GM12873 (cell line): ENCODE measurements around the gene RETREG1.

ENCODE experiments used
- TF ChIP-seq, protein P1 (sequence below): IDR thresholded peaks from 2 replicates; pipeline ENCODE4 v1.5.1; 2012; ENCODE audit warnings: low read depth, mild to moderate bottlenecking, moderate library complexity, low read length, control low read depth; ENCODE audit not compliant: insufficient read depth; ENCODE audit errors: missing control alignments

RETREG1 gene

DNA sequence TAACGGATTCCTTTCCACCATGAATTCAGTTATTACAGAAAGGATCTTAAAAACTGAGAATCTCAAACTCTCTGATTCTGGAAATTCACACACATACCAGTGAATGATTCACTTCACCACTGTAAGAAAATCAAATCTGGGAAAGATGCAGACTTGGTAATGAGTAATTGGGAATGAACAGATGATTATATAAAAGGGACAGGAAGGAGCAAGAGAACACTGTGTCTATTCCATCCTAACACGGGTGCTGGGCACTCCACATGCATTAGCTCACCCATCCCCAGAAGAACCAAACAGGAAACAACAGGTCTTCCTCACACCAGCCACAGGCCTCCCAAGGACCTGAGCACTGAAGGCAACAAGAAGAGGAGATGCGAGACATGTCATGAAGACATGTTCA, 76.4 kb downstream of the RETREG1 start:
- TF ChIP-seq, protein P1, sequence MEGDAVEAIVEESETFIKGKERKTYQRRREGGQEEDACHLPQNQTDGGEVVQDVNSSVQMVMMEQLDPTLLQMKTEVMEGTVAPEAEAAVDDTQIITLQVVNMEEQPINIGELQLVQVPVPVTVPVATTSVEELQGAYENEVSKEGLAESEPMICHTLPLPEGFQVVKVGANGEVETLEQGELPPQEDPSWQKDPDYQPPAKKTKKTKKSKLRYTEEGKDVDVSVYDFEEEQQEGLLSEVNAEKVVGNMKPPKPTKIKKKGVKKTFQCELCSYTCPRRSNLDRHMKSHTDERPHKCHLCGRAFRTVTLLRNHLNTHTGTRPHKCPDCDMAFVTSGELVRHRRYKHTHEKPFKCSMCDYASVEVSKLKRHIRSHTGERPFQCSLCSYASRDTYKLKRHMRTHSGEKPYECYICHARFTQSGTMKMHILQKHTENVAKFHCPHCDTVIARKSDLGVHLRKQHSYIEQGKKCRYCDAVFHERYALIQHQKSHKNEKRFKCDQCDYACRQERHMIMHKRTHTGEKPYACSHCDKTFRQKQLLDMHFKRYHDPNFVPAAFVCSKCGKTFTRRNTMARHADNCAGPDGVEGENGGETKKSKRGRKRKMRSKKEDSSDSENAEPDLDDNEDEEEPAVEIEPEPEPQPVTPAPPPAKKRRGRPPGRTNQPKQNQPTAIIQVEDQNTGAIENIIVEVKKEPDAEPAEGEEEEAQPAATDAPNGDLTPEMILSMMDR, result no peak

DNA sequence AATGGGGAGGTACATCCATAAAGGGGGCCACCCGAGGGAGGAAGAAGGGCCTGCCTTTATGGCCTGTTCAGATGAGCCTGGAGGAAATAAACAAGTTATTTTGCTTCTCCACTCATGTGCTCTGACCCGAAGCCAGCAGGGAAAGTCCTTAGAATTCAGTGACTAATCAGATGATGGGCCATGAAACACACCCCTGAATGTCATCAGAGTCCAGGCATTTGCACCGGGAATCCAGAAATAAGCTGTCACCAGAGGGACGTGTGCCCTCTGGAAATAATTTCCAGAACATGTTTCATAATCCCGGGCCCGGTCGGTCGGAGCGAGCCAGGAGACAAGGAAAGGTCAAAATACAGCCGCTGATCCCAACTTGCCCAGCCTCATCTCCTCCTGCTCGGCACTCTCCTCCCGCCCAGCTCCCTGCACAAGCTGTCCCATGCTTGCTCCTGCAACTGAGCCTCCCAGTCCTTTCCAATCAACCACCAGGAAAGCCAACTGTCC, 77.6 kb downstream of the RETREG1 start:
- TF ChIP-seq, protein P1, result no peak

DNA sequence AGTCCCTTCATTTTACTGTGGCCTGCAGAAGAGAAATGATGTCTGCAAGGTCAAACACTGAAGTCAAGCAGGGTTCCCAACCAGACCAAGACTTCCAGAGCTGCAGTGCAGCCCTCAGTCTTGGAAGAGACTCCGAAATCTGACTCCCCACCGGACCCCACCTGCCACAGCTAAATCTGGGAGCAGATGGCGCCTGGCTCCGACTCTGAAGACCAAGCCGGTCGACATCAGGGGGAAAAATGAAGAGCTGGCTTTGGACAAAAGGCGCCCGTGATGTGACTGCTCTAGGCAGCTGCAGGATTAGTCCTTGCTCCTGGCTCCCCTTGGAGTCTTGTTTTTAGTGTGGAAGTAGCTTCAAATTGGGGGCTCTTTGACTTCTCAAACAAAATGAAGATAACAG, 78.8 kb downstream of the RETREG1 start:
- TF ChIP-seq, protein P1, result no peak

DNA sequence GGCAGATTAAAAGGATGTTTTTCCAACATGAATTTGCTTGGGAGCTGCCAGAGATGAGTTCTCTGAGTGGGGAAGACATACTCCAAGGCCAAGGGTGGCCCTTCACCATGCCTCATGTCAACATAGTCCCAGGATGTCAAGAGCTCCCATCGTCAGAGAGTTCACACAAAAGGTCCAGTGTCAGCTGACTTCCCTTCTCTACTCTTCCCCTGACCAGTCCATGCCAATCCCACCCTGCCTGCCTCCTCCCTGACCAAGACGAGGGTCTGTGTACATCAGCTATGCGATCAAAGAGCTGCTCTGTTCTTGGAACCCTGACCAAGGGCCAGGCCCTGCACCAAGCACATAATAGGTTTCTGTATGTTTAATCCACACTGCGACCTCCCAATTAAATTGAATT, 80.0 kb downstream of the RETREG1 start:
- TF ChIP-seq, protein P1, result no peak

DNA sequence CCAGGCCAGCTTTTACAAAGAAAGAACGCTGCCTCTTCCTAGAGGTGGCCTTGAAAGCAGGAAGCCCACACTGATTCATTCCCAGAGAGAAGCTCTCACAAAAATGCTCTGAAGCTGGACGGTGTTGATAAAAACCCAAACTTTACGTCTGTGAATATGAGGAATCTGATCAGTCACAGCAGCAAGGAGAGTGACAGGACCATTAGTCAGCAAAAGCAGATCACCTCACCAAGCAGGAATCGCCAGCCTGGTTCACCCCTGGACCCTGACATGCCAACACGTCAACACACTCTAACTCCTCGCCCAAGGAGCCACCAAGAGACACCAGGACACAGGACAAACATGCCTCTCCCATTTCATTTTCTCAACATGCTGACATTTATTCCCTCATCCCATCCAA, 80.6 kb downstream of the RETREG1 start:
- TF ChIP-seq, protein P1, result no peak

DNA sequence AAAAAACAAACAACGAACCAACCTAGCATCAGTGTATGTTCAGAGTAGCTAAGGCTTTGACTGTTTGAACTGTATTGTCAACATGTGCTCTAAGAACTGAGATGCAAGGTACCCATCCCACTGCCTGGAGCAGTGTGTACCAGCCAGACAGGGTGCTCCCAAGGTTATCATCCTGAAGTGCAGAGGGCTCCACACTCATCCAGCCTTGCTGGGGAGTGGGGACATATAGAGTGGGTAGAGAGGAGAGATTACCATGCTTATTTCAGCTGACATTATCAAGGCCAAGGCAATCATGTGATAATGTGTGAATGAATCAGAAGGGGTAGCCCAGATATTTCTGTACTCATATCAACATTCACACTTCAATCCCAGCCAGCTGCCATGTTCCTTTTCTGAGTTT, 82.5 kb downstream of the RETREG1 start:
- TF ChIP-seq, protein P1, result no peak

DNA sequence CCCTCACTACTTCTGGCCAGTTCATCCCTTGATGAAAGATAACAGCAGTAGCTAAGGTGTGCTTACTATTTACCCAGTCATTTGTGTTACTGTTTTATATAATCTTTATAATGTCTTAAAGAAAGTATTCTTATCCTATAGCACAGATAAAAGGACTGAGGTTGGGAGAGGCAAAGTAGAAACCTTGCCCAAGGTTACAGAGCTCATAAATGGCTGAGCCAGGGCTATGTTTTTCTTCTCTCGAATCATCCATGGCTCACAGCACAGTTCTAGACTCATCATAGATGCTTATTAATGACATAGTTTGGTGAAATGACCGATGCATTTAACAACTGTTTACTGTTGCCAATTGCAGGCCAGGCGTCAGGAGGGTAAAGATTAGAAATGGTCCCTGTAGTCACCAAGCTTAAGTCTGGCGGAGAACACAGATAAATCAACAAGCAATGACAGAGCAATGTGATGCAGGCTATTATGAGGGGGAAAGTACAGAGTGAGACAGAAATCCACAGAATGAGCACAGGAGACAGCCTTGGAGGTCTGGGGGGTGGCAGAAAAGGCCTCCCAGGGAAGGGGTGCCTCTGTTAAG, 85.6 kb downstream of the RETREG1 start:
- TF ChIP-seq, protein P1, result no peak

DNA sequence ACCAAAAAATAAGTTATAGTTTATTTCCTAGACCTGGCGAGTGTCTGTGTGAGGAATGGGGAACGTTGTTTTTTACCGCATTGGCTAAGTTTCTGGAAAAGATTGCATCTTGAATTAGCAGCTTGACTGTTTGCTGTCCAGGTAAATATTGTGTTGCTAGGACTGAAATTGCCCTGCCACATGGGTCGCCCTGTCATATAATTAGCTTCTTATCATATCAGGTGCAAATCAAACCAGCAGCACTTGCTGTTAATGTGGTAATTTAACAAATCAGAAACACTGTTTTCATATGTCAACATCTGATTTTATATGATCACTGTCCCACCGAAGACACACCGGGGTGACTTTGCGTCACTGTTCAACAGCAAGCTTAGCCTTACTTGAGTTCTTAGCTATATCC, 87.5 kb downstream of the RETREG1 start:
- TF ChIP-seq, protein P1, result no peak
